Inflammatory macrophage treated with lipopolysaccharide for 1 hour (primary cell): Measurements from ENCODE around the gene IZUMO4.
A peak's percentile ranks its signal among the peaks of the same experiment; 100 is the strongest.

Experiments
- DNase-seq, 2 donors: peaks; one replicate each; pipeline ENCODE4 v3.0.0-alpha.2; 2020 to 2022

IZUMO4 gene

DNA sequence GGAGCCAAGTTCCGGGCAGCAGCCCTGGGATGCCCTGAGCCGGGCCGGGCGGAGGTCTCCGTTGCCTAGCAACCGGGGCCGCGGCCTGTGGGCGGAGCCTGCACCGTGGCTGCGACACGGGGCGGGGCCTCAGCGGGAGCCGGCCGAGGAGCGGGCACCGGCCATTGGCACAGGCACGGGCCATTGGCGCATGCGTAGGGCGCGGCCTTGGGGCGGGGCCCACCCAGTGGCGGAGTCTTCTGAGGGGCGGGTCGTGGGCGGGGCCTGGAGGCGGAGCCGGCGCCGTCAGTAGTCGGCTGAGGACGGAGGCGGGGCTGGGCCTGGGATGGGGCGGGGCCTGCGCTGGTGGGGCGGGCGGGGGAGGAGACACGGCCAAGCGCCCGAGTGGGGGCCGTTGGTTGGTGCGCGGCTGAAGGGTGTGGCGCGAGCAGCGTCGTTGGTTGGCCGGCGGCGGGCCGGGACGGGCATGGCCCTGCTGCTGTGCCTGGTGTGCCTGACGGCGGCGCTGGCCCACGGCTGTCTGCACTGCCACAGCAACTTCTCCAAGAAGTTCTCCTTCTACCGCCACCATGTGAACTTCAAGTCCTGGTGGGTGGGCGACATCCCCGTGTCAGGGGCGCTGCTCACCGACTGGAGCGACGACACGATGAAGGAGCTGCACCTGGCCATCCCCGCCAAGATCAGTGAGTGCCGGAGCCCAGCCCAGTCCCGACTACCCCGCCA lies at the start of gene IZUMO4:
Gene IZUMO4, plus strand, starts transcription at position 436 of the 723 bp plus-strand sequence. Its CDS starts 31 bp downstream, at position 467.
- DNase-seq = peak; percentile 95 to 99

GRCh38 chr19:2047076-2047448 lies 49.7 kb upstream of the IZUMO4 start:
- no peak for DNase-seq

DNA sequence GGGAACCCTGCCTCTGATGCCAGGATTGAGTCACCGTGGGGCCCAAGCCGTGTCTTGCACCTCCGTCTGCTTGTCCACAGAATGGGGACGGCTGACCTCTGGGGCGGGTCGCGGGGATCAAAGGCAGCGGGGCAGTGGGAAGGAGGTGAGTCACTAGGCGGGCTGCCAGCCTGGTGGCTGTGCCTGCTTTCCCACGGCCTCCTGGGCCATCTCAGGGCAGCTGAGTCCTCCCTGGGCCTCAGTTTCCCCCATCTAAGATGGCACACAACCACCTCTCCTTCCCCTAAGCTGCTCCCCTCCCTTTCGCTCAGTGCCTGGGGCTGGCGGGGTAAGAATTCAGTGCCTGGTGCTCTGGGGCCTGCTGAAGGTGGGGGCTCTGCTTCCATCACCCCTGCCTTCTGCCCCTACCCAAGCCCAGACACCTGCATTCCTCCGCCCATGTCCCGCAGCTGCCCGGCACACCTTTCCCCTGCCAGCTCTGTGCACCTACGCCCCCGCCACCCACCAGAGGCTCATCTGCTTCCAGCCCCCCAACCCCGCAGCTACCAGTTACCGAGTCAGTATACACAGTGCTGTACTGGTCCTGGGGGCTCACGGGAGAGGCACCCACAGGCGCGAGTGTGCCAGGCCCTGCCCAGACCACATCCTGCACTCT lies 49.1 kb upstream of the IZUMO4 start:
- DNase-seq = no peak

DNA sequence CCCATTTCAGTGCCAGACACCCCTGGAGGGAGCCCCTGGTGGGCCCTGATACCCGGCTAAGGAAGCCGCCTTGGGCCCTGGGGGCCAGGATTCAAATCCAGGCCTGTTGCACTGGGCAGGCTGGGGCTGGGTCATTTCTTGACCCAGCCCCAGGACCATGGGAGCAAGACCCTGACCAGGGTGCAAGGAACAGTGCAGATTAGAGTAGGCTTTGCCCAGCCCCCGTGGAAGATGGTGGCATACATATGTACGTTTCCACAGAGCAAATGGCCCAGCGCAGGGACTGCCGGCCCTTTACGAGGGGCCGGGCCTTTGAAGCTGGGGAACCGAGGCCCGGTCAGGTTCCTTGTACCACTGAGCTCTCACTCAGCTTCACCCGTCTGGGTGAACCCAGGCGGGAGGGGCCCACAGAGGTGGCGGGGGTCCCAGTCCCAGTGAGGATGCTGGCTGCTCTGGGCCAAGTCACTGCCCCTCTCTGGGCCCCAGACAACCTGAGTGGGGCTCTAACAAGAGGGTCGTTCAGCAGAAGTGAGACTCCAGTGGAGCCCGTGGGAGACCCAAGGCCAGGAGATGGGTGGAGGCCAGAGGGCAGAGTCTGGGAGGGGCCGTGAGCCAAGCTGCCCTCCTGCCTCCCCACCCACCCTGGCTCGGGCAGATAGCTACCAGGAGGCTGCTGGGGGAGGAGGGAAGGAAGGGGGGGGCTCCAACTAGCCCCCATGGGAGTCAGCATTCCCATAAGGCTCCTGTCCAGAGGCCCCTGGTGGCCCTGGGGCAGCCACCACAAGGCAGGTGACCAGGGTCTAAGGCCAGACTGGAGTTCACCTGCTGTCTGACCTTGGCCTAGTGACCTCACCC lies 48.4 kb upstream of the IZUMO4 start:
- no peak for DNase-seq

- no peak for DNase-seq
Measured at GRCh38 chr19:2048959-2049740, 47.6 kb upstream of the IZUMO4 start.

GRCh38 chr19:2049741-2050348 lies 46.9 kb upstream of the IZUMO4 start:
- DNase-seq = peak; percentile 52 to 66

DNA sequence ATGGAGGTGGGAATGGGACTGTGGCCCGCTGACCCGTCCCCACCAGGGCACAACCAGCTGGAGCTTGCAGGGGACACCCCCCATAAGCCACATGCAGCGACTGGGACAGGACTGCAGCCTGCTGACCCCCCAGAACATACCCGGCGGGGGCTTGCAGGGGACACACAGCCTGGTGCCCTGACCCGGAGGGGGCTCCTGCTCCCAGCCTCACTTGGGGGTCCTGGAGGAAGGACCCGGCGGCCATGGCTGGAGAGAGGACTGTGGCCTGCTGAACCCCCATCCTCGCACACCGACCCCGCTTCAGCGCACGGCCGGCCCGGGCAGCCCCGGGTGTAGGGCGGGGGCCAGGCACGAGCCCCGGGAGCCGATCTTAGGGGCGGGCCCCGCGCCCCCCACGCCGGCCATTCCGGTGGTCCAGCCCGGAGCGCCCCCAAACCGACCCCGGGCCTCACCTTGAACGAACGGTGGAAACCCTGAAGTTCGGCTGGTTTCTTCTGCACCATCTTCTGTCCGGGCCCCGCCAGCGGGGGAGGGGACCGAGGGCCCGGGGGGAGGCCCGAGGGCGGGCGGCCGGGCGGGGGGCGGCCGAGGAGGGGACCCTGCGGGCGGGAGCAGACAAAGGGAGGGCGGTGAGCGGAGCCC lies 46.2 kb upstream of the IZUMO4 start:
- DNase-seq = no peak

GRCh38 chr19:2050991-2051772 lies 45.5 kb upstream of the IZUMO4 start, which contains the start of gene MKNK2:
Gene MKNK2 (minus strand): TSS chr19:2051244. CDS start chr19:2050851, 393 bp downstream.
- peak; percentile 84 to 97 for DNase-seq

DNA sequence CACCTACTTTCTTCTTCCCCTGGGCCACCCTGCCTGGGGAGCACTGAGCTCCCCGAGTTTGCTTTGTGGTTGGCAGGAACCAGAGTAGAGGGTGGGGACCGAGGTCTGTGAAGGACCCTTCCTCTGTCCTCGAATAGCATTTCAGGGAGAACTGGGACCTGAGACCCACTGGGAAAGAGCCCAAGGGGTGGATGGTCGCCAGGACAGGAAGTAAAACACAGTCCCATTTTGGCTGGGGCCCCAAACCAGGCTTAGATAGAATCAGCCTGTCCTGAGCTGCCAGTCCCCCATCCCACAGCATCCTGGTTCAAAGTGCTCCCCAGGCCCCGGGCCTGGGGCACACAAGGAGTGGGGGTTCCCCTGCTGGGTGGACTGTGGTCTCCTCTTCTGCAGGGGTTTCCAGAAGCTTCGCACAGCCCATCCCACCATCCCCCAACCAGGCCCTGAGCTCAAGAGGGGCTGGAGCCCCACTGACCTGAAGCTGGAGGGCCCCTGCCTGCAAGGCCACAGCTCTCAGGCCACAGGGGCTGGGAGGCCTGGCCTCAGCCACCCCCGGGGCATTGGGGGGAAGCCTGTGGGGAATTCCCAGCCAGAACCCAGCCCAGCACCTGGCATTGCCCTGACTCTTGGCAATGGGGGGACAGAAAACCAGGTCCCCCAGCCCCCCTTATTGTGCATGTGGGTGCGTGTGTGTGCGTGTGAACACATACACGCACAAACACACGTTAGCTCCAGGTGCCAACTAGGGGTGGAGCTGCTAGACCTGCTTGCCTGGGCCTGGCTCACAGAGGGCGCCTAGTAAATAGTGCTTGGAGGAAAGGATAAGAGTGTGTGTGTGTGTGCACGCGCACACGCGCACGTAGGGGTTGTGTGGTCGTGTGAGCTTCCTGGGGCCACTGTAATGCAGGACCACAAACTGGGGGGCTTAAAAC lies 44.7 kb upstream of the IZUMO4 start:
- DNase-seq = no peak

GRCh38 chr19:2053601-2054389 lies 42.9 kb upstream of the IZUMO4 start:
- no peak for DNase-seq

GRCh38 chr19:2054763-2055162 lies 42.0 kb upstream of the IZUMO4 start:
- no peak for DNase-seq

GRCh38 chr19:2055931-2056836 lies 40.5 kb upstream of the IZUMO4 start:
- no peak for DNase-seq

- DNase-seq = no peak
Measured at GRCh38 chr19:2056837-2057192, 39.9 kb upstream of the IZUMO4 start.

DNA sequence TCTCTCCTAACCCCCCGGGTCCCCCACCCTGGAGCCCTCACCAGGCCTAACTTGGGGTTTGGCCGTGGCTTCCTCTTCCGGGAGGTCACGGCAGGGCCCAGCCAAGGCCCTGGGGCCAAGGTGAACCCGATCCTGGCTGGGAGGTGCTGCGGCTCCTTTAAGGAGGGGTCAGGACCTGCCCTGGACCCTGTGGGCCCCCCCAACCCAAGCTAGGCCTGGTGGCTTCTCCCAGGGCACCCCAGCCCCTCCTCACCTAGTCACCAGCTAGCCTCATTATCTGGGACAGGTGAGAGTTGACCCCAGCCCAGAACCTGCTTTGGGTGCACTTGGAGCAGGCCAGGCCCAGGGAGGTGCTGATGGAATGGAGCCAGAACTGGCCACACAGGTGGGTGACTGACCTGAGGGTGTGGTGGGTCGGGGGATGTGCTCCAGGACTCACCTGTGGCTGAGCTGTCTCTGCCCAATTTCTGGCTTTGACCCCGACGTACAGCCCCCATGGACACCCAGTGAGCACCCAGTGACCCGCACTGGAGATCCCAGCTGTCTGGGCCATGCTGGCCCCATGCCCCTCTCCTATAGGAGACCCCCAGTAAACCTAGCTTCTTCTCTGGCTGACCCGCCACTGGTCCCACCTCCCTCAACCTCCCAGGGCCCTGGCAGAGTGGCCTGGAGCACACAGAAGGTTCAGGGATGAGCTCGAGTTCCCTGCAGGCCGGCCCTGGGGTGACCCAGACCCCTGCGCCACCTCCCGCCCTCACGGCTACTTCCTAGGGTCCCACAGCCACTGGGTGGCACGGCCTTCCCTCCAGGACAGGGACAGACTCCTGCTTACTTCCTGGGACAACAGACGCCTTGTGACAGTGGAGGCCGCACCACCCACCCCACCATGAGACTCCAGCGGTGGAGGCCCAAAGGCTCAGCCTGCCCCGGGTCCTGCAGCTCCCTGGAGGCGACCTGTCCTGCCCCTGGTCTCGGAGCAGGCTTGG lies 38.9 kb upstream of the IZUMO4 start:
- no peak for DNase-seq

- DNase-seq = no peak
Measured at GRCh38 chr19:2058570-2059421, 37.9 kb upstream of the IZUMO4 start.
